NOMO-1 (cell line): ENCODE measurements around the gene E2F8.
A peak's percentile ranks its signal among the peaks of the same experiment; 100 is the strongest.

ENCODE experiments used
- DNase-seq, 2 experiments: peaks; one replicate each; lab custom pipeline; 2025; ENCODE audit not compliant: unreplicated experiment in 2 of 2; lab: John Stamatoyannopoulos, UW

The E2F8 gene

GRCh38 chr11:19252394-19253152, 11.8 kb upstream of the E2F8 start:
- DNase-seq = no peak

- DNase-seq = no peak
Measured at GRCh38 chr11:19251577-19251976, 10.8 kb upstream of the E2F8 start.

- DNase-seq = no peak
Measured at GRCh38 chr11:19246816-19247215, 6.1 kb upstream of the E2F8 start.

GRCh38 chr11:19245351-19245750, 4.6 kb upstream of the E2F8 start:
- DNase-seq = no peak

- DNase-seq = peak in 1 of 2 experiments; percentile 28
Measured at GRCh38 chr11:19244621-19245020, 3.9 kb upstream of the E2F8 start.

GRCh38 chr11:19244084-19244483, 3.3 kb upstream of the E2F8 start:
- peak; percentile 33 to 71 for DNase-seq

GRCh38 chr11:19243613-19244012, 2.9 kb upstream of the E2F8 start:
- peak; percentile 70 to 79 for DNase-seq

- DNase-seq = peak in 1 of 2 experiments; percentile 32
Measured at GRCh38 chr11:19243143-19243542, 2.4 kb upstream of the E2F8 start.

GRCh38 chr11:19242179-19242932, 1.6 kb upstream of the E2F8 start:
- DNase-seq = peak in 1 of 2 experiments; percentile 27

- peak; percentile 49 to 52 for DNase-seq
Measured at GRCh38 chr11:19241260-19242178, 774 bp upstream of the E2F8 start.

- DNase-seq = no peak
Measured at GRCh38 chr11:19239039-19239438, 1.7 kb downstream of the E2F8 start.

- no peak for DNase-seq
Measured at GRCh38 chr11:19237813-19238212, 2.9 kb downstream of the E2F8 start.

GRCh38 chr11:19237381-19237780, 3.4 kb downstream of the E2F8 start:
- no peak for DNase-seq

- no peak for DNase-seq
Measured at GRCh38 chr11:19234231-19234817, 6.4 kb downstream of the E2F8 start.

- no peak for DNase-seq
Measured at GRCh38 chr11:19232910-19233503, 7.7 kb downstream of the E2F8 start.

GRCh38 chr11:19229671-19230070, 11.1 kb downstream of the E2F8 start:
- DNase-seq = no peak

GRCh38 chr11:19228968-19229367, 11.8 kb downstream of the E2F8 start:
- no peak for DNase-seq

- DNase-seq = no peak
Measured at GRCh38 chr11:19226378-19227195, 14.2 kb downstream of the E2F8 start.

GRCh38 chr11:19225581-19225980, 15.2 kb downstream of the E2F8 start:
- DNase-seq = no peak
